GM21447 (cell line): ENCODE results near the gene LY6G6C.
"Not testable (repeated sequence)": the region's sequence is repeated elsewhere in the genome, so short reads cannot be mapped to it uniquely, and the experiment has no call there.

Source experiments
- ATAC-seq: cut with Tn5 transposase; IDR thresholded peaks from one replicate; pipeline ENCODE4 v1.9.1; 2021; ENCODE audit not compliant: unreplicated experiment

The LY6G6C gene

GRCh38 chr6:31709157-31709556 is 12.4 kb downstream of the LY6G6C start:
- not testable (repeated sequence) for ATAC-seq

DNA sequence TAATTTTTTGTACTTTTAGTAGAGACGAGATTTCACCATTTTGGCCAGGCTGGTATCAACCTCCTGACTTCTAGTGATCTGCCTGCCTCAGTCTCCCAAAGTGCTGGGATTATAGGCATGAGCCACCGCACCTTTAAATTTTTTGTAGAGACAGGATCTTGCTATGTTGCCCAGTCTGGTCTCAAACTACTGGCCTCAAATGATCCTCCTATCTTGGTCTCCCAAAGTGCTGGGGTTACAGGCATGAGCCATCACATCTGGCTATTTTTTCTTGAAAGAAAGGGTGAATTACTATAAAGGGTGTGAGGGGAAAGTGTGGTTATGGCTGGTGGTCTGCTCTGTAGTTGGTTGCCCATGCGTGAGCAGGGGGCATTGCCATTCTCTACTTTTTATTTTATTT is 13.3 kb downstream of the LY6G6C start:
- ATAC-seq = no peak

- no peak for ATAC-seq
These were observed 13.8 kb downstream of the LY6G6C start for GRCh38 chr6:31707701-31708100.

DNA sequence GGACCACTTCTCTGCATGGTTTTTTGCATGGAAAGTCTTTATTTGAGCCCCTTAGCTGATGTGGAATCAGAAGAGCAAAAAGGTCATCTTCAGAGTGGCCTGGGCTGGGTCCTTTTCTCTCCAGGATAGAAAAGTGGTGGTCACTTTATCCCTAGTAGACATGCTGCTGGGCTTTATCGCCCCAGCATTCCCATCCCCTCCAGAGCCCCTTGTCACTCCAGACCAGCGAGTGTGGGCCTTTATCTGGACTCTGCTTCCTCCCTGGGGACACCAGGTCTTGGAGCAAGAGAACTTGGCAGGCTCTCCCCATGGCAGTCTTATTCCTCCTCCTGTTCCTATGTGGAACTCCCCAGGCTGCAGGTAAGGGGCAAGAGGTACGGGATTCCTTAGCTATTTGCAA is 14.9 kb downstream of the LY6G6C start, which contains the start of gene LY6G6F:
LY6G6F (plus strand) TSS at position 268 of the 400 bp plus-strand sequence; CDS start at position 309, 41 bp downstream.
- ATAC-seq = no peak

GRCh38 chr6:31705931-31706330 is 15.6 kb downstream of the LY6G6C start:
- ATAC-seq = no peak

DNA sequence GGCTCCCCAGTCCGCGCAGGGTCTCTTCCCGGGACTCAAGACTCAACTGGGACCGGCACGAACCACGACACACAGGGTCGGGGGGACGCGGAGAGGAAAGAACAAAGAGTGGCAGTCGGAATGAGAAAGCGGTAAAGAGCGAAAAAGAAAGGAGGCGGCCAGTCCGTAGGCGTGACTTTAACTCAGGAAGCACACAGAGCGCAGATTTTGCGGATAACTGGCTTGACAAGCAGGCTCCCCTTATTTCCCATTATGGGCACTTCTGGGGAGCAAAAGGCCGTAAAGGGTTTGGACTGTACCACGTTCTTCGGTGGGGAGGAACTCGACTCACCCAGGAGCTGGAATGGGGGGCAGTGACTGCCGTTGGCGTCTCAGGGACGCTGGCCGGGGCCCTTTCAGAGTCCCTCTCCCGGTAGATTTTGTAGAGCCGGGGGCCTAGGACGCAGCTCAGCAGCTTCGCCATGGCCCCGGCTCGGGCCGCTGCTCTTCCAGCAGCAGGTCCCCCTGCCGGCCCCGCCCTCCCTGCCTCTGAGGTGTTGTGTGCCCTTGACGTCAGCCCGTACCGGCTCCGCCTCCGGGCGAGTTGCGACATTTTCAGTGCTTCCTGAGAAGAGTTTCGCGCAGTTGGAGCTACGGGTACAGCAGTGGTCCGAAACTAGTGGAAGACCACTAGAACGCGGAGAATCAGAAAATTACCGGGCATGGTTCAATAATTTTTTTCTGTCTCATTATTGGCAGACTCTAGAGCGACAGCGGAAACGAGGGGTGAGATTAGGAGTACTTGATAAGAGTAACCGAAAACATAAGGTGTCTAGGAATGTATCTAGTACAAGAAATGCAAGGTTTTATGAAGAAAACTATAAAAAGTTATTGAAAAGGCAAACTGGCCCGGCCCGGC is 18.5 kb downstream of the LY6G6C start, which contains the start of gene ABHD16A:
ABHD16A (minus strand) TSS at position 506 of the 898 bp plus-strand sequence; CDS start at position 463, 43 bp downstream.
- peak; percentile 91 for ATAC-seq

- ATAC-seq = peak; percentile 11
These were observed 19.1 kb downstream of the LY6G6C start for GRCh38 chr6:31702405-31702818.

GRCh38 chr6:31701666-31702404 is 19.7 kb downstream of the LY6G6C start:
- ATAC-seq = no peak

DNA sequence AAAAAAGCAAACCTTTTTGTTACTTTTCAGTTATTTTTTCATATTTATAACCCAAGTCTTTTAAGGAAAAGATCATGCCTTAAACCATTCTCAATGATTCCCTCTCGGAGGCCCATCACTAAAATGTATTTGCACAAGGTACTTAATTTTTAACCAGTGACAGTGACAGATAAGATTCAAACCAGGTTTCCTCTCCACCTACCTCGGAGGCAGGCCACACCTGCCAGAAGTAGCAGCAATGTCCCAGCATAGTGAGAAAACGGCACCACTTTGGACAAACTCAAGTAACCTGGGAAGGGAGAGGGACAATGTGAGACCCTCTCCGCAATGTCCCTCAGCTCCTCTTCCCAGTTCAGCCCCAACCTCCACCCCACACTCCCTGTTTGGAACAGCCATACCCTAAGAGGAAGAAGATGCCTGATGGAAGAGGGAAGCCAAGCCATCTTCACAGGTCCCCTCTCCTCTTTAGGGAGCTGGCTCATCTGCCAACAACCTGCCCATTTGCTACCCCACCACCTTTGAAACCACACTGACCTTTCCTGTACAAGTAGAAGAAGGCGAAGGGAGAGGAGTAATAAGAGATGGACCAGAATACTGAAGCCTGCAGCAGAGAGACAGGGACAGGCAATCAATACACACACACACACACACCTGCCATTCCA is 20.7 kb downstream of the LY6G6C start:
- no peak for ATAC-seq

DNA sequence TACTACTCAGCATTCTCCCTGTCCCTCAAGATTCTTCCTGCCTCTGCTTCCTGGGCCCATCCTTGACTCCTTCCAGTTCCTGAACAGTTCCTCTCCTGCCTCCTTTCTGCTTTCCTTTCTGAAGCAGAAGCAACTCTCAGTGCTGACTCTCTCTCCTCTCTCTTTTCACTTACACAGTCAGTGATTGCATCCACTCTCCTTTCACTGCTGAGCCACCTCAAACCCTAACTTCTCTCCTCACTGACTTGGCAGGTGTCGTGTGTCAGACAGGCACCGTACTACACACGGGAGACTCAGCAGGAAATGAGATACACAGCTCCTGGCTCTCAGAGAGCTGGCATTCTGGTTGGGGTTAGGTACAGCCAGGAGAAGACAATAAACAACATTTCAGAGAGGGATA is 24.0 kb downstream of the LY6G6C start:
- no peak for ATAC-seq

DNA sequence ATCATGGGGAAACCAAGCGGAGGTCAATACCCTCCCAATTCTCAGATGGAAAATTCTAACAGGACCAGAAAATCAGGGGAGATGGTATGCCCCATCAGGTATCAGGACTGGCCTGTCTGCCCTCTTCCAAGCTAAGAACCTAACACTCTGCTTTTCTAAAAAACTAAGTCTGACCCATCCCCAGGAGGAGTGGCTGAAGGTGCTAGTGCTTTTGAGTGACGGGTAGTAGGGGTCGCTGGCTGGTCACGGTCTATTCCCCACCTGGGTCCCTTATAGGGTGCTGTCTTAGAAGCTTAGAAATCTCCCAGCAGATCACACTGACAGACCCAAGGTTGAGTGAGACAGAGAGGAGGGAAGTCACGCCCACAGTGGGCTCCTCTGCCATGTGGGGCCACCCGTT is 28.0 kb downstream of the LY6G6C start:
- ATAC-seq = no peak

DNA sequence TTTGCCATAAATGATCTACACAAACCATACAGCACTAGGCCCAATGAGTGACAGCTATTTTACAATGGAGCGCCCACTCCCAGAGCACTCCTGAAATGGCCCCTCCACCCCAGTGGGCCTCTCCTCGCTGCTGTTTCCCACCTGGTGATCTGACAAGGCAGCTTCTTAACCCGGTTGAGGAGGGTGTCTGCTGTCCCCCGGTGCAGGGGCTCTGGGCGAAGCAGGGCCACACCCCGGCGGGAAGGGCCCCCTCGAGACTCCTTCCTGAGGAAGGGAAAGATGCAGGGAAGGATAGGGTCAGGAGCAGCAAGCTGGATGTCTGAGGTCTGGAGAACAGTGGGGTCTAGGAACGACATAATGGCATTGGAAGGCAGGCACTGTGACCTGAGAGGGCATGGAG is 28.7 kb downstream of the LY6G6C start:
- no peak for ATAC-seq

GRCh38 chr6:31692353-31692752 is 29.2 kb downstream of the LY6G6C start:
- no peak for ATAC-seq

DNA sequence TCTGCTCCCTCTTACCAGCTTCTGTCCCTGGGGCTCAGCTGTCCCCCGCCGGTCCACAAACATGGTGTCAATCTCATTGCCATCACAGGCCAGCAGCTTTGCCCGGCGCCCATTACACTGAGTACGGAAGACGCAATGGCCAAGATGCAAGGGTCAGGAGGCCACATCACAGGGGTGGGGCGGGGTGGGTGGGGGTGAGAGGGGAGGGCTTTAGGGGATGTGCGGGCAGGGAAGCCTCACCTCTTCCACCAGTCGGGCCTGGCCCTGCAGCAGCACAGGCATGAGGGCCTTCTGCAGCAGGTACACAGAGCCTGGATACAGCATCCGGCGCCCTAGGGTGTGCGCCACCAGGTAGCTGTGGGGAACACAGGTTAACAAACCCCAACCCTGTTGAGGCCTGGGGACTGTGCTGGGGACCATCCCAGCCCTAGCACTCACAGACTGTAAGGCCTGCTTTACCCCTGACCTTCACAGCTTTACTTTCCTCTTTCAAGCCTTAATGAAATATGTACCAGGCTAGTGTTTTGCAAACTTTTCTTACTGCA is 29.9 kb downstream of the LY6G6C start:
- ATAC-seq = no peak

DNA sequence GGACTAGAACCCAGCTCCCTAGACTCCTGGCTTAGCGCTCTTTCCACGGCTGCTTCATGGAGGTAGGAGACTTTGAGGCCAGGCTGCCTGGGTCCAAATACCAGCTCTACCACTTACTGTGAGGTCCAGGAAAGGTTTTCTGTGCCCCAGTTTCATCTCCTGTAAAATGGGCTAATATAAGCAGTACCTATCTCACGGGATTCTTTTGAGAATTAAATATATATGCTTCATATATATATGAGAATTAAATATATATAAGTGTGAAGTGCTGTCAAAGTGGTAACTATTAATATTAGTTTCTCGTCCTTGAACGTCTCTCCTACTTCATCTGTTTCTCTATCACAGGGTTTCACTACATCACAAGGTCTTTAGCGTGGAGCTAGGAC is 30.5 kb downstream of the LY6G6C start:
- no peak for ATAC-seq

- ATAC-seq = no peak
These were observed 31.1 kb downstream of the LY6G6C start for GRCh38 chr6:31690231-31691077.

- no peak for ATAC-seq
These were observed 32.1 kb downstream of the LY6G6C start for GRCh38 chr6:31689249-31690110.

DNA sequence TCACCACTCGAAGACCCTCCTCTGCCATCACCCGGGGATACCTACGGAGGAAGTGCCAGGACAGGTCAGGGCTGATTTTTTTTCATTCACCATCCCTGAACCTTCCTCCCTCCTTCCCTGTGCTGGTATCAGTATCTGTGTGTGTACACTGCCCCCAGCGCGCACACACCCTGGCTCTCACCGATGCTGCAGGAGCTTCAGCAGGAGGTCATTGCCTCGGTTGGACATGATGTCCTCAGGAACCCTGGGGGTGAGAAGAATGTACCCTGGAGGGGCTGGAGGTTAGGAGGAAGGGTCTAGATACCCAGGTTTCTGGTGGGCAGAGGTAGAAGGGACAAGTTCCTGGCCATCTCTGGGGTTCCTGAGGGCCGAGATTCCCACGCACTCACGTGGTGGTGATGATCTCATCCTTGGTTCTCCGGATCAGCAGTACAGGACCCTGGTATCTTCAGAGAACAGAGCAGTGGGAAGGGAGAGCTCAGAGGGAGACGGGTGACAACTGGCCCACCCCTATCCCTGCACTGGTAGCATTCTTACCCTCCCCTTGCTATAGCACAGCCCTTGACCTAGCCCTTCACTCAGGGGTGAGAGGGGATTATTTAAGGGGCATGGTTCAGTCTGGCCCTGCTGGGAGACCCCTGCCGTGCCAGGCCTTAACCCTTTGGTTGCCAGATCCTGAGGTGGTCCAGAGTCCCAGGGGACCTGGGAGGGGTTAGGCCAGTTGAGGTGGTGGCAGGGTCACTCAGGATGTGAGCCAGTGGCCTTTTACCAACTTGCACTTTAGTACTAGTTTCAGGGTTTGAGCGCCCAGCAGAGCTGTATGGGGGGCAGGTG is 33.5 kb downstream of the LY6G6C start:
- ATAC-seq = no peak
